NCI-H69 (cell line): Measurements from ENCODE around the gene SPARC.

ENCODE experiments used
- DNase-seq: peaks from one replicate; lab custom pipeline; 2025; lab: John Stamatoyannopoulos, UW

Gene SPARC

DNA sequence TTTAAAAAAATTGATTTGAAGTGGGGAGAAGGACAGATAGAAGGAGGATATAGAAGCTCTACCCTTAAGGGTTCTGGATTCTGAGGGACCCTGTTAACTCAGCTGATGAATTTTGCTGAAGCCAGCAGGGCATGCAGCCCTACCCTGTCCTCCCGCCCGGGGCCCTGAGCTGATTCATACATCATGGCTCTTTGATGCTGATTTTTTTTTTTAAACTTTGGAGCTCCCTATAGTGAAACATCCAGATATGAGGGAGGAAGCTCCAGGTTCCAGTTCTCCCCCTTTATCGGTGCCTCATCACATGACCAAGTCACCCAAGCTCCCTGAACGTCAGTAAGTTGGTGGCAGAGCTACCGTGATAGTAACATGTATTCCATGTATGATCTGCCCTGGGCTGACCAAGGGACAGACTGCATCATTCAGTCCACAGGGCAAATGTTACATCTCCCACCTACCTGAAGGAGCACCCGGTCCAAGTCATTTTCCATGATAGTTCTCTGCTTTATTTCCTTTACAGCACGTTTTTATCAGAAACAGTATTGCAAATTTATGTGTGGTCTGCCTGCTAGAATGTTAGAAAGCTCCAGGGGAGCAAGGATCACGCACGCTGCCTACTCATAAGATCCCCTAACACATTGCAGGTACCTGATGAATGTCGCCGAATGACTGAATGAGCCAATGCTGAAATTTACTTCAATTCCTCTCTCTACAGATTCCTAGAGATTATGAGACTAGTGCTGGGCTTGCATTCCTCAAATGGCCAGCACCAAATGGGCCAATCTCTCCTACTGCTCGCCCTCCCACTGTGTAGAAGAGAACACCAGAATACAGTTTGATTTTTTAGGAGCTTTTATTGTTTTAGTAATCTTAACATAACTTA, 25.9 kb downstream of the SPARC start:
- DNase-seq = no peak

DNA sequence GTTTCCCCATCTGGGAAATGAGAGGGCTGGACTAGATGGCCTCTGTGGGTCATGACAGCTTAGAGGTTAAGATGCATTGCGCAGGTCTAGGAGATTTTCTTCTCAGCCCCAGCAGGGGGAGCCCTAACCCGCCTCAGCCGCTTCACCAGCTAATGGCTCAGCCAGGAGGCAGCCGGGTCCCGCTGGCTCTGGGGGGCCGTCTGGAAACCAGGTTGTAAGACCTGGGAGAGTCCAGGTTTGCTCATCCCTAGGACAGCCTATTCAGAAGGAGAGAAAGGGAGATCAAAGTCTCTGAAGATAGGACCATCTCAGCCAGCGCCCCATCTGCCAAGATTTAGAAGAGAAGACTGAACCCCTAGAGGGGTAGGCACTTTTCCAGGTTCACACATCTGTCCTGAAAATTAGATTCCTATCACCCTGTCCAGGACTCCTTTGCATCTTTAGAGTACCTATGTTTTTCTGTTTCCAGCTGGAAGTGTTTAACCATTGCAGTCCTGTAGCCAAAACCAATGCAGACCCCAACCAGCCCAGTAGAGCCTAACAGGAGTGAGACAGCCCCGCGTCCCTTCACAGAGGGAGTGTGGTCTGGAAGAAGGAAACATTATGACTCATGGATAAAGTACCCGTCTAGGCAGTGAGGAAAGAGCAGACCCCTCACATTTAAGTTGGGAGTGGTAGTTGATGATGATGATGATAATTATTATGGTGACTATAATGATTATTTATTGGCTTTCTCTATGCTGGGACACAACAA, 27.5 kb downstream of the SPARC start:
- DNase-seq = peak; percentile 67

DNA sequence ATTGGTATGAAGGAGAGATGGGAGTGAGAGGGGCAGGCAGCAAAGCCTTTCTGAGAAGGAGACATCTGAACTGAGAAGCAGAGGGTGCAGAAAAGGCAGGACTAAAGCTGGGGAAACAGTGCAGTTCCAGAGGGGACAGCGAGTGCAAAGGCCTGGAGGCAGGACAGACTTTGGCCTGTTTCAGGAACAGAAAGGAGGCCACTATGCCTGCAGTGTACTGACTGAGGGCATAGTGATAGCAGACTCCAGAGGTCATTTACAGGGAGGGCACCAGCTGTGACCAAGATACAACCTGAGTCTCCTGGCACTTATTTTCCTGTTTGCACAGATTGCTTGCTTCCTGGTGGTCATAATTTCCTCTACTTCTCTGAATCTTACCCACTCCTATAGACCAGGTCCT, 29.6 kb downstream of the SPARC start:
- DNase-seq = no peak

DNA sequence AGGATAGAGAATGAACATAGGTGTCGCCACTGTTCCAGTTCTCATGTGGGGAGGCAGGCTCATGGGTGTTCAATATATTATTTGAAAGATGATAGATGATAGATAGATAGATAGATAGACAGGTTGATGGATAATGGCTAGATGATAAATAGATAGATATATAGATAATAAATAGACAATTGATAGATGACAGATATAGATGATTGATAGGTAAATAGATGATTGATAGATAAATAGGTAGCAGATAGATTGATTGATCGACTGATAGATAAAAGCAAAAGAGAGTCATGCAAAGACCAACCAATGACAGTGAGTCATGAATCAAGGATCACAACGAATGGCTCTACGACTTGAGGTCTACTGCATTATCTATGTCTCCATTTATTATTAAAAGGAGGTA, 30.4 kb downstream of the SPARC start:
- DNase-seq = no peak

DNA sequence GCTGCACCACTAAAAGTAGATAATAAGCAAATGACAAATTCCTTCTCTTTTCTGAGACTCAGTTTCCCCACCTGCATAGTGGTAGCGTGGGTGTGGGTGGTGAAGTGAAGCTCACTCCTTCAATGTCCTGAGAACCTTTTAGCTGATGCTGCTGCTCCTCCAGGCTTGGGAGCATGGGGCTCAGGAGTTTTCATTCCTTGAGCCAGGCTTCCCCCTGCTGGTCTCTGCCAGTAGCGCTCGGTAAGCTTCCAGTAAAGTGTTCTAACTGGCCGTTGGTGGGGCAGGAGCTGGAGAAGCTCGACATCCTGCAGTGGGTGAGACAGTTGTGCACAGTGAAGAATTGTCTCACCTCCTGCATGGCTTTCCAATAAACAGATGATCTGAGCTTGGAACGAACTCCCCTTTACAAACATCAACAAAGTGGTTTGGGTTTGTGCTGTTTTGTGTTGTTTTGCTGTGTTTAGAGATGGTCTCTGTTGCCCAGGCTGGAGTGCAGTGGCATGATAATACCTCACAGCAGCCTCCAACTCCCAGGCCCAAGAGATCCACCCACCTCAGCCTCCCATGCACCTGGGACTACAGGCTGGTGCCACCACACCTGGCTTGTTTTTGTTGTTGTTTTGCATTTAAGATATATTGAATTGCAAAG, 34.6 kb downstream of the SPARC start:
- DNase-seq = peak; percentile 74

DNA sequence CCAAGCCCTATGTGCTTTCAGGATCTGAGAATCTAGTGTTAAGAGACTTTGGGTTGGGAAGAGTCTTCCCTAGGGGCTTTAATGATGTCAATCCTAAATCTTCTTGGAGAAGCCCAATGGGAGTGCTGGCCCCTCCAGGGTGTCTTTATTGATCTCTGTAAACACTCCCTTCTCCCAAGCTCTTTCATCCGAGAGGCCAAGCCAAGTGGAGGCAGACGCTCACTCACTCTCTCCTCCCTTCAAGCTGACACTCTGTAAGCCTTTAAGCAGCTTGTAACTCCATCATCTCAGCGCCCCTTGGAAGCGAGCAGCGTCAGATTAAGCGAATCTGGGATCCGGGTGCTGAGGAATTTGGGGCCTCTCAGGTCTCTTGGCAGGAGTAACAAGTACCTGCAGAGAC, 37.7 kb downstream of the SPARC start:
- no peak for DNase-seq

DNA sequence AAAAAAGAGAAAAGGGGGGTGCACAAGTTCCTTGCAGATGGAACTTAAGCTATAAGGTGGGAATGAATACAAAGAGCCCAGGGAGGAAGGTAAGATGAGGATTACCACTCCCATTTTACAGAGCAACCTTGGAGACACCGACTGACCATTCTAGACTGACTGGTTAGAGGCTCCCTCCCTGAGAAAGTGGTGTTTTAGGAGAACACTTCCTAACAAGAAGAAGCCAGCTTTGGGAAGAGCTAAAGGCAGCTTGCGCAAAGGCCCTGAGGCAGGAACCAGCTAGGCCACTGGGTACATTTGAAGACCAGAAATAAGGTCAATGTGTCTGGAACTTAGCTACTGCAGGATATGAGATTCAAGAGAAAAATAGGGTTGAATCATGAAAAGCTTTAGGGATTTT, 38.6 kb downstream of the SPARC start:
- no peak for DNase-seq

DNA sequence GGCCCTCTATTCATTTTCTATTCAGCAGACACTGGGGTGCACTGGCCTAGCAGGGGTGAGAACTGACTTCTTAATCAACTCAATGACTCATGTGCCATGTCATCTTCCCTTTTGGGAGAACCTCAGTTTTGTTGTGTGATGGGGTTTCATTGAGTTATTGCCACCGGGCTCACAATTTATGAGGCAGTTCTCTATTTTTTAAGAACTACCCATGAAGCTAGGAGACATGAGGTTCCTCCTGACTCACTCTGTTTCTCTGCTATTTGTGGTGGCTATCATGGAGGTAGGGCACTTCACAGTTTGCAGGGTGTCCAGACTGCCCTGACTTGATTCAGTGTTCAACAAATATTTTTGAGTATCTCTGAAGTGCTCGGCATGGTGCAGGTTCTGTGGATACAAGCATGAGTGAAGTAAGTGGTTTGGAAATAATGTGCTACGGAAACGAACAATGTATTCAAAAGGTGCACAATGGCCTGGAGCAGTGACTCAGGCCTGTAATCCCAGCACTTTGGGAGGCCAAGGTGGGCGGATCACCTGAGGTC, 39.3 kb downstream of the SPARC start:
- no peak for DNase-seq

DNA sequence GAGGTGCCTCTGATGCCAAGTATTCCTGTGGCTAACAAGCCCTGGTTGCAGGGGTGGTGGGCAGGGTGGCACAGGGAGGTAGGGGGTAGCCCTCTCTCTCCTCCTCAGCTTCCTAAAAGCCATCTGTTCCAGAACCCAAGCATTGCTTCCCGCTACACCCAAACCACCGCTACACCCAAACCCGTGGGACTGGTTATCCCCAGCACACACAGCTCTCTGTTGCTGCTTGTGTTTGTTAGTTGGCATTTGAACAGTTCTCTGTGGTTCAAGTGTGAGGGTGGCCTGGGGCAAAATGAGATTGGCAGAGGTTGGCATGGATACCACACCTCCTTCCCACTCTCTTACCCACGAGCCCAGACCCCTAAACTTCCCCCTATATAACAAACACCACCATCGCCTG, 40.4 kb downstream of the SPARC start:
- DNase-seq = no peak

DNA sequence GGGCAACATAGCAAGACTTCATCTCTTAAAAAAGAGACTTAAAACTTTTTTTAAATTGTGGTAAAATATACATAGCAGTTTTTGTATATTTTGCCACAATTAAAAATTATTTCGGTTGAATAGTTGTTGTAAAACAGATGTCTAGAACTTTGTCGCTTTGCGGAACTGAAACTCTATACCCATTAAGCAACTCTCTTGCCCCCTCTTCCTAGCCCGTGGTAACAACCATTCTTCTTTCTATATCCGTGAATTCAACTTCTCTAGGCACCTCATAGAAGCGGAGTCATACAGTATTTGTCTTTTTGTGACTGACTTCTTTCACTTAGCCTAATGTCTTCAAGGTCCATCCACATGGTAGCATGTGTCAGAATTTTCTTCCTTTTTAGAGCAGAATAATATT, 43.3 kb downstream of the SPARC start:
- DNase-seq = no peak

DNA sequence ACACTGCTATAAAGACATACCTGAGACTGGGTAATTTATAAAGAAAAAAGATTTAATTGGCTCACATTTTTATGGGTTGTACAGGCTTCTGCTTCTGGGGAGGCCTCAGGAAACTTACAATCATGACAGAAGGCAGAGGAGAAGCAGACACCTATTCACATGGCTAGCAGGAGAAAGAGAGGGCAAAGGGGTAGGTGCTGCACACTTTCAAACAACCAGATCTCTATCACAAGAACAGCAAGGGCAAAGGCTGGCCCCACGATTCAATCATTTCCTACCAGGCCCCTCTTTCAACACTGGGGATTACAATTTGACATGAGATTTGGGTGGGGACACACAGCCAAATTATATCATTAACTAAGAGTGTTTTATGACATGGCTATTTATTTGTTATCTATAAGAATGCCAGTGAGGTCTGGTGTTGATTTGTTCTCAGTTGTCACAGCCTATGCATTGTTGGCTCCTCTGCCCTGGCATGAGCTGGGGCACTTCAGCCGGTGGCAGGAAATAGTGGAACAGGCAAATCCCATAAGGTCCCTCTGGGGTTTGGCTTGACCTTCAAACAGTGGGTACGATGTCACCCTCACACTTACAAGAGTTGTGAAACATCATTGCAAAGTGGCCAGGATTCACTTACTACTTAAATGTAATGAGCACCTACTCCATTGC, 44.1 kb downstream of the SPARC start:
- no peak for DNase-seq

DNA sequence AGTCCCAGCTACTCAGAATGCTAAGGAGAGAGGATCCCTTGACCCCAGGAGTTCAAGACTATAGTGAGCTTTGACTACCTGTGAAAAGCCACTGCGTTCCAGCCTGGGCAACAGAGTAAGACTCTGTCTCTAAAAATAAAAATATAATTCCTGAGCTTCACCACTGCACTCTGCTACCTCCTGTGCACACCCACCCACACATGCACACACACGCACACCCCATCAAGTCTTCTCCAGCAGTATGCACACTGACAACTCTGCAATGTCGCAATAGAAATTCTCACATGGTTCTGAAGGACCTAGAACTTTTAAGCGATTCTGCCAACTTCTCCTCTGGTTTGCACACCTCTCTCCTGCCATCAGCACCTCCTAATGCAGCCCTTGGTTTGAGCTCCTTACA, 48.1 kb downstream of the SPARC start:
- DNase-seq = no peak

DNA sequence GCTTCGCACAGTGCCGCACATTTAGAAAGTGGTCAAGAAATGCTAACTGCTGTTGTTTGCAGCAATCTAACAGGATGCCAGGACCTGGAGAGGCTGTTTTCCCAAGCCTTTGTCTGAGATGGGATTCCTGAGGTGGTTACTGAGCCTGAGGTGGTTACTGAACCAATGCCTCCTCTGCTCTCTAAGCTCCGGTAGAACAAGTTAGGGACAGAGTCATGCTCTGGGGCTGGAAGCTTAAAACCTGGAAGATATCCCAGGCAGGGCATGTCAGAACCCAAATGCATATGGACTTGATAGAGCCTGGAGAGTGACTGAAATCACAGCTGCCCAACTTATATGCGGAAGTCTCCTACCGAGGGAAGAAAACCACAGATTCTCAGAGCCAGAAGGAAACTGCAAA, 49.0 kb downstream of the SPARC start:
- no peak for DNase-seq

DNA sequence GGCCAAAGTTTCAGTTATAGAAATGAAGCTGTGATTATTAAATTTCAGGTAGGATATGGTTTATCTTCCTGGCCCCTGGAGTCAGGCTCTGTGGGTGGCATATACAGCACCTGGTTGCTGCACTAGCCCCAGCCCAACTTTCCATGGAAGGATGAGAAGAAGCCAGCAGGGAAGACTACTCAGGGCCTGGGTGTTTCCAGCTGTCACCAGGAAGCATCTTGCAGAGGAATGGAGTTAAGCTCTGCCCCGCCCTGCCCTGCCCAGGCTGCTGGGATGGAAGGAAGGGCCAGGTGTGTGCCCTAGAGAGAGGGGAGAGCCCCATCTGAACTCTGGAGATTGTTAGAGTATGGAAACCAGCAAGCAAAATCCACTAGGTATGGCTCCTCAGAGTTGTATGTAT, 52.8 kb downstream of the SPARC start:
- no peak for DNase-seq

DNA sequence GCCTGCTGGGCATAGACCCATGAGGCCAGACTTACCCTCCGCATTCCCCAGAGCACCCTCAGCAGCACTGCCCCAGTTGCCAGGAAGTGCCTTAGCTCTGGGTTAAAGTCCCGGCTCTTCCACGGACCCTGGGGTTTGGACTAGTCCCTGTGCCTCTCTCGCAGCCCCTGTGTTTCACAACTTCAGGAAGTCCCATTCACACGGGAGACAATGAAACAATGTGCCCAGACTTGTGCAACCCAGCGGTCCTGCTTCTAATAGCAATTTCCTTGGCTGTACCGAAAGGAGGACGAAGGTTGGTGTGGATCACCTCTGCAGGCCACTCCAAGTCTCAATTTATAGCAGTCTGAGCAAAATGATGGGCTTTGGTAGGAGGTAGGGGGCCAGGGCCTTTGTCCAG, 53.8 kb downstream of the SPARC start:
- DNase-seq = no peak

DNA sequence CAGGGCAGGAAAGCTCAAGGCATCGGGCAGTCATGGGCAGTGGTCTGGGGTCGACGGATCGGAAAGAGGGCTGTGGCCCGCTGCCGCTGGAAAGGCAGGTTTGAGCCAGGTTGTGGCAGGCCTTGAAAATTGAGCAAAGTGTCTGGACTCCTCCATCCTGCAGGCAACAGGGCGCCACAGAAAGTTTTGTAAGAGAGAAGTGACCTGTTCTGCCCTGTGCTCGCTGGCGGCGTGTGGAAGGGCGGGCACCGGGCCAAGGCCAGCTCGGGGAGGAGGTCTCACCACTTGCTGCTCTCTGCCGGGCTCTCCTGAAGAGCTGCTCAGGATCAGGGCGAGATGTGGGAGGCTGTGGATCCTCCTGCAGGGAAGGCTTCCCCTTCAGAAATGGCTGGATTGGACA, 54.2 kb downstream of the SPARC start:
- DNase-seq = no peak

DNA sequence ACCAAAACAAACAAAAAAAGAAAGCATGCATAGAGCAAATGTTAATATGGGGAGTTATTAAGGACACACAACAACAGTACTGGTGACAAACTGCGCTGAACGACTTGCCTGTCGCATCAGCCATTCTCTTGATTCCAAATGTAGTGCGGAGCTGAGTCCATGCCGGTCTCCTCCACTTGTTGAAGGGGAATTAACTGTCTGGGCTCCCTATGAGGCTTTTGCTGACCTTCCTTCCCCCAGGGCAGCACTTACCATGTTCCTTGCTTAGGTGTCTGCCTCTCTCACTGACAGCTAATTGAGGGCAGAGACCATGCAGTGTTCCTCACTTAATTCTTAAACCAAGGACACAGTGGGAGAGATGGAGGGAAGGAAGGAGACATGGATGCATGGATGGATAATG, 54.8 kb downstream of the SPARC start:
- no peak for DNase-seq

DNA sequence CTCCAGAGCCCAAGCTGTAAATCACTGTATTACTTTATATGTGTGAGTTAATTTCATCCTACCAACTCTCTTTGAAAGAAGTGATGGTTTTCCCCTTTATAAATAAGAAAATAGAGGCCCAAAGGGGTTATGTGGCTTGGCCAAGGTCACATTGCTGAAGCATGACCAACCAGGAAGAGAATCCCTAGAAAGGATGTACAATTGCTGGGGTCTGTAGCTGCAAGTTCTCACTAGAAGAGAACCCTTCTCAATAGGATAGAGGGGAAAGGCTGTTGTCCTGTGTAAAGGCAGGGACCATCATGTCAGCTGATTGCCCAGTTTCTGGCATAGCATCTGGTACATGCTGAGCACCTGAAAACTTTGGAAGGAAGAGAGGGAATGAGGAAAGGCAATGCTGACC, 56.6 kb downstream of the SPARC start:
- DNase-seq = no peak

DNA sequence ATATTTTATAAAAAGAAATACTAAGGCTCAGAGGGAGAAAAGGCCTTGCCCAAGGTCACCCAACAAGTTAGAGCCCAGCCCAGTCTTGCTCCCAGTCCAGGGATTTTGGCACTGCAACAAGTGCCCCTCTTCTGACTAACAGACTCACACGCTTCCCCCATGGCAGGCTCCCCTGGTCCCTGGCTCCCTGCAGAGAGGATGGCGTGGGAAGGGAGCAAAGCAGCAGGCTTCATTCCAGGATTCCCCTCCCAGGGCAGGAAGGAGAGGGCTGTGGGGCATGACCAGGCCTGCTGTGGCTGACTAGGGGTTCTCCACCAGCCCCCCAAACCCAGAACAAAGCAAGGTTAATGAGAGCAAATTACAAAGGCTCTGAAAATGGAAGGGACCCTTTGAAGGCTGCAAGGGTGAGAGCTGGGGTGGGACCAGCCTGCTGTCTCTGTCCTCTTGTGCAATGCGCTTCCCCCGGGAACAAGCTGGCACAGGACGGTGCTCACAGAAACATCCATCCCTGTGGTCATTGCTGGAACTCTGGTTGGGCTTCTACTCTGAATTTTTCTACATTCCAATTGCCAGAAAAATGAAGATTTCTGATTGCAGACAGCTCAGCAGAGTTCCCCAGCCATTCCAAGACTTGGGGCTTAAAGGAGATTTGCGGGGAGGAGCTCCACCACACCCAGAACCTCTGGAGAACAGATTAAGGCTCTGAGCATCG, 58.4 kb downstream of the SPARC start:
- no peak for DNase-seq

DNA sequence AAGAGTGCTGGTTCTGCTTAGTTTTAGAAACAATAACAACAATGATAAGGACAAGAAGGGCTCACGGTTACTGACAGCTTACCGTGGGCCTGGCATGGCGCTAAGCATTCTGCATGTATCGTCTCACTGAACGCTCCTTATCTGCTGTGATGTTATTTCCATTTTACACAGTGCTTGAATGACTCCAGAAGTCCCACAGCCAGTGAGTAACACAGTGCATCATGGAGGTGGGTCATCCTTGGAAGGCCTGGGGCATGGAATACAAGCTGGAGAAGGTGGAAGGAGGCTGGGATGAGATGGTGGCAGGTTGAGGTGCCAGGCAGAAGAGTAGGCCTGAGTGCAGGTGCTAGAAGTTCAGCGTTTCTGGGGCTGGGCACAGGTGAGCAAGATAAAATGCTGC, 59.1 kb downstream of the SPARC start:
- DNase-seq = no peak

DNA sequence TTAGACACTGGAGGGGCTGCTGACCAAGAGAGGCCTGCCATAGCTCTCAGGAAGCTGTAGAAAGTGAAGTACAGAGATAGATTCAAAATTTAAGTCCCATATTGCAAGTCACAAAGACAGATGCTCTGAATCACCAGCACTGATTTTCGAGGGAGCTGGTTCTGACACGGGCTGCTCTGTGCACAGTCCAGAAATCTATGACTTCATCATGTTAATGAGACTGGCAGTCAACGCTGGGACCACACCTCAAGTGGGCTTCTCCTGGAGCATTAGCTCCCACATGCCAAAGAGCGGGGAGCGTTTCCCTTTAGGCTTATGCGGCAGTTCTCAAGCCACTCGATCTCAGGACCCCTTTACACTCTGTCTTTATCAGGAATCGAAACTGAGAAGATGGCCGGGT, 61.4 kb downstream of the SPARC start:
- DNase-seq = no peak

DNA sequence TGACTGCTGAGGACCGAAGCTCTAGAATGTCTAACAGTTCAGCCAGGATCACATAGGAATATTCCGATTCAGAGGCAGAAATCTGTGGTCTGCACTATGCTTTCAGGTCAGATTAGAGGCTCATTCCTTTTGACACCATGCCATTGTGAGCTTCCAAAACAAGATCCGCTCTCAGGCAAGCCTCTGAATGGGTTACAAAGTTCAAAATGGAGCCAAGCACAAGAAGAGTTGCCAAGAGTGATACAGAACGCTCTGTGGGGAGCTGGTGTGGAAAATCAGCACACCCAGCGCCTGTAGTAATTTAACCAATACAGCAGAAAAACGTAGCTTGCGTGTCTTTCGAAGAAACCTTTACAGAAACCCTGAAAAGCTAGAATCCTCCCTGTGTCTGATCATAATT, 62.2 kb downstream of the SPARC start:
- DNase-seq = no peak
